SK-N-MC (cell line): ENCODE data around the gene SH3RF3.

Source experiments
- EZH2 ChIP-seq: fragments of 200-600 bp; sonication (generic); IDR thresholded peaks from one replicate; pipeline ENCODE4 v1.6.1; 2017; ENCODE audit warnings: antibody characterized with exemption
- POLR2AphosphoS5 ChIP-seq: IDR thresholded peaks from 2 replicates; pipeline ENCODE4 v1.6.1; 2012; ENCODE audit warnings: mild to moderate bottlenecking, low read depth, low read length, borderline replicate concordance

GRCh38 chr2:109350526-109350925, 221.5 kb downstream of the SH3RF3 start:
- TF ChIP-seq POLR2AphosphoS5 (no peak), EZH2 (no peak)
